H9 (cell line): ENCODE measurements around the gene FITM2. TPM values are rescaled to one million over a fixed set of nuclear protein-coding genes. Genes with fewer than 3 reads are reported as not detected.

Experiments
- DNase-seq: peaks from one replicate; pipeline ENCODE4 v3.0.0-alpha.2; 2017
- H2AFZ ChIP-seq: one replicate; pipeline ENCODE4 v1.6.1; 2013; ENCODE audit warnings: mild to moderate bottlenecking, low read length, control low read depth, moderate library complexity
- H2AK5ac ChIP-seq: 2 replicates; pipeline ENCODE4 v1.6.1; 2013; ENCODE audit warnings: low read length, control low read depth, mixed read lengths; ENCODE audit not compliant: insufficient read length
- H2BK120ac ChIP-seq: one replicate; pipeline ENCODE4 v1.6.1; 2013; ENCODE audit warnings: low read depth, mild to moderate bottlenecking, low read length, control low read depth, inconsistent platforms; ENCODE audit not compliant: poor library complexity, severe bottlenecking
- H2BK12ac ChIP-seq: 2 replicates; pipeline ENCODE4 v1.6.1; 2013; ENCODE audit warnings: low read length, control low read depth, mixed read lengths, low read depth; ENCODE audit not compliant: insufficient read length
- H2BK15ac ChIP-seq: 2 replicates; pipeline ENCODE4 v1.6.1; 2013; ENCODE audit warnings: low read depth, low read length, control low read depth
- H2BK20ac ChIP-seq: one replicate; pipeline ENCODE4 v1.6.1; 2013; ENCODE audit warnings: low read depth, mild to moderate bottlenecking, low read length, control low read depth, inconsistent platforms; ENCODE audit not compliant: poor library complexity, severe bottlenecking
- H2BK5ac ChIP-seq: 2 replicates; pipeline ENCODE4 v1.6.1; 2013; ENCODE audit warnings: low read length, control low read depth, mixed read lengths; ENCODE audit not compliant: insufficient read length
- H3K14ac ChIP-seq: 2 replicates; pipeline ENCODE4 v1.6.1; 2013; ENCODE audit warnings: low read length, control low read depth; ENCODE audit not compliant: insufficient read depth
- H3K18ac ChIP-seq: 2 replicates; pipeline ENCODE4 v1.6.1; 2013; ENCODE audit warnings: low read depth, mild to moderate bottlenecking, mixed read lengths, low read length, control low read depth; ENCODE audit not compliant: insufficient read length
- H3K23ac ChIP-seq: 2 replicates; pipeline ENCODE4 v1.6.1; 2013; ENCODE audit warnings: low read length, control low read depth, mixed read lengths, low read depth; ENCODE audit not compliant: insufficient read length
- H3K23me2 ChIP-seq: 2 replicates; pipeline ENCODE4 v1.6.1; 2013; ENCODE audit warnings: low read depth, mild to moderate bottlenecking, mixed read lengths, low read length, control low read depth; ENCODE audit not compliant: insufficient read length, poor library complexity, severe bottlenecking
- H3K27ac ChIP-seq: 2 replicates; pipeline ENCODE4 v1.5.1; 2013; ENCODE audit warnings: low read length, control low read depth, mixed read lengths, low read depth; ENCODE audit not compliant: insufficient read length
- H3K27me3 ChIP-seq: 2 replicates; pipeline ENCODE4 v1.6.1; 2013; ENCODE audit warnings: low read length, control low read depth, inconsistent platforms; ENCODE audit not compliant: insufficient read depth
- H3K4ac ChIP-seq: 2 replicates; pipeline ENCODE4 v1.6.1; 2013; ENCODE audit warnings: low read depth, mild to moderate bottlenecking, control low read depth, inconsistent platforms, low read length, moderate library complexity
- H3K4me1 ChIP-seq: 2 replicates; pipeline ENCODE4 v1.6.1; 2013; ENCODE audit warnings: low read length, control low read depth, inconsistent platforms; ENCODE audit not compliant: insufficient read depth
- H3K4me2 ChIP-seq: 2 replicates; pipeline ENCODE4 v1.6.1; 2013; ENCODE audit warnings: low read length, control low read depth, mixed read lengths; ENCODE audit not compliant: insufficient read length, insufficient read depth
- H3K56ac ChIP-seq: 2 replicates; pipeline ENCODE4 v1.6.1; 2013; ENCODE audit warnings: low read depth, mild to moderate bottlenecking, mixed read lengths, low read length, control low read depth; ENCODE audit not compliant: insufficient read length
- H3K79me1 ChIP-seq: 2 replicates; pipeline ENCODE4 v1.6.1; 2013; ENCODE audit warnings: low read depth, mild to moderate bottlenecking, moderate library complexity, low read length, control low read depth, inconsistent platforms; ENCODE audit not compliant: insufficient read depth, poor library complexity, severe bottlenecking
- H3K79me2 ChIP-seq: 2 replicates; pipeline ENCODE4 v1.6.1; 2013; ENCODE audit warnings: low read length, control low read depth, inconsistent platforms; ENCODE audit not compliant: insufficient read depth
- H3K9ac ChIP-seq: 2 replicates; pipeline ENCODE4 v1.6.1; 2013; ENCODE audit warnings: low read length, control low read depth, mixed read lengths; ENCODE audit not compliant: insufficient read length; ENCODE audit errors: extremely low read depth
- H3K9me3 ChIP-seq: one replicate; pipeline ENCODE4 v1.6.1; 2013; ENCODE audit warnings: low read depth, low read length, inconsistent platforms; ENCODE audit not compliant: control insufficient read depth
- H3T11ph ChIP-seq: one replicate; pipeline ENCODE4 v1.6.1; 2013; ENCODE audit warnings: mild to moderate bottlenecking, low read length, control low read depth, inconsistent platforms
- H4K20me1 ChIP-seq: one replicate; pipeline ENCODE4 v1.6.1; 2013; ENCODE audit not compliant: control insufficient read depth, insufficient read length, insufficient read depth
- H4K5ac ChIP-seq: 2 replicates; pipeline ENCODE4 v1.6.1; 2013; ENCODE audit warnings: low read depth, mild to moderate bottlenecking, mixed read lengths, low read length, control low read depth; ENCODE audit not compliant: insufficient read length
- H4K8ac ChIP-seq: replicated peaks from 2 replicates; pipeline ENCODE4 v1.6.1; 2013; ENCODE audit warnings: low read length, control low read depth, mixed read lengths, low read depth; ENCODE audit not compliant: insufficient read length
- H4K91ac ChIP-seq: 2 replicates; pipeline ENCODE4 v1.6.1; 2013; ENCODE audit warnings: low read depth, mild to moderate bottlenecking, moderate library complexity, mixed read lengths, low read length, control low read depth; ENCODE audit not compliant: insufficient read length
- H3K27ac Mint-ChIP-seq, 3 experiments: 2 replicates in 2 of 3; 3 replicates in 1 of 3; pipeline ENCODE4 v1.8.0; 2020 to 2021; ENCODE audit warnings: mixed read lengths in 3 of 3, mild to moderate bottlenecking in 1 of 3, moderate library complexity in 1 of 3
- H3K27me3 Mint-ChIP-seq: 2 replicates; pipeline ENCODE4 v1.8.0; 2021; ENCODE audit warnings: low read depth, mild to moderate bottlenecking, moderate library complexity, mixed read lengths
- H3K36me3 Mint-ChIP-seq, 3 experiments: 2 replicates in 2 of 3; 3 replicates in 1 of 3; pipeline ENCODE4 v1.8.0; 2020 to 2021; ENCODE audit warnings: low read depth in 3 of 3, mixed read lengths in 3 of 3; ENCODE audit not compliant: insufficient read depth in 1 of 3
- H3K4me1 Mint-ChIP-seq, 2 experiments: 2 replicates each; pipeline ENCODE4 v1.8.0; 2020; ENCODE audit warnings: mixed read lengths in 2 of 2
- H3K4me3 Mint-ChIP-seq, 2 experiments: 2 replicates in 1 of 2; 3 replicates in 1 of 2; pipeline ENCODE4 v1.8.0; 2020 to 2021; ENCODE audit warnings: mild to moderate bottlenecking in 2 of 2, mixed read lengths in 2 of 2, moderate library complexity in 1 of 2
- H3K9me3 Mint-ChIP-seq, 2 experiments: 2 replicates in 1 of 2; 3 replicates in 1 of 2; pipeline ENCODE4 v1.8.0; 2020; ENCODE audit warnings: mild to moderate bottlenecking in 2 of 2, mixed read lengths in 2 of 2, moderate library complexity in 1 of 2
- CTCF ChIP-seq: fragments of 200-600 bp; sonication (generic); conservative IDR thresholded peaks from 3 replicates; pipeline ENCODE4 v1.8.0; 2021; ENCODE audit warnings: antibody characterized with exemption, mild to moderate bottlenecking
- WGBS: extraction: QIAGEN DNeasy Blood & Tissue Kit; methylation state at CpG from one replicate; pipeline ENCODE4 v1.1.7; 2013; ENCODE audit warnings: missing lambda C conversion rate, low lambda C conversion rate, mixed read lengths; ENCODE audit not compliant: insufficient read length; ENCODE audit errors: extremely low coverage; 5-methylcytosine and 5-hydroxymethylcytosine counted together
- total RNA-seq: library from RNA; stranded (reverse); gene quantifications from 2 replicates; pipeline ENCODE4 v1.2.1, GENCODE V29; 2021

Gene FITM2
- total RNA-seq, 1 experiment from 2014 or later = 1.7 TPM

- Mint-ChIP-seq H3K4me3 (peak overlapping the region in 1 of 2 experiments; percentile 15; a peak in 1 of 5 replicates), H3K4me1 (peaks cover 13 to 20% of the 10 kb centered on the region in 2 experiments), H3K36me3 (no peaks in the 10 kb centered on the region), H3K9me3 (no peaks in the 10 kb centered on the region), H3K27me3 (no peaks in the 10 kb centered on the region), H3K27ac (peak overlapping the region; percentile 6 to 41 (median 11); a peak in 1 of 7 replicates)
- Histone ChIP-seq H2BK5ac (no peak overlapping the region), H4K5ac (no peak overlapping the region), H3K9ac (no peak overlapping the region), H3K4me2 (no peak overlapping the region), H3K23ac (no peak overlapping the region), H3K23me2 (no peaks in the 10 kb centered on the region), H2BK12ac (no peak overlapping the region), H3K27ac (no peak overlapping the region), H4K8ac (no peak overlapping the region), H4K91ac (no peak overlapping the region), H3K79me1 (no peaks in the 10 kb centered on the region), H2AK5ac (no peak overlapping the region), H3K56ac (no peak overlapping the region), H3K27me3 (no peaks in the 10 kb centered on the region), H4K20me1 (no peaks in the 10 kb centered on the region), H3T11ph (no peak overlapping the region), H3K9me3 (no peaks in the 10 kb centered on the region), H2BK20ac (no peak overlapping the region), H3K4me1 (no peaks in the 10 kb centered on the region), H3K79me2 (no peaks in the 10 kb centered on the region), H2BK15ac (no peak overlapping the region), H3K4ac (no peak overlapping the region), H2AFZ (no peak overlapping the region), H3K18ac (no peak overlapping the region), H3K14ac (no peak overlapping the region), H2BK120ac (no peak overlapping the region)
- WGBS = no CpG with 5 or more reads among the region's 15 CpGs
- 0 out of 3 replicates have a peak, but pooled peaks have one; percentile 14 for TF ChIP-seq CTCF
- DNase-seq = peak; percentile 84
These were observed 25.1 kb upstream of the FITM2 start for GRCh38 chr20:44336086-44336485.
